Stimulated activated CD4-positive, alpha-beta T cell treated with anti-CD3 and anti-CD28 coated beads, Interleukin-1b, Interleukin-23, amount 100 ng/mL, for 48 hours (primary cell): ENCODE results near the gene PTPRN2.
A peak's percentile ranks its signal among the peaks of the same experiment; 100 is the strongest.

ENCODE experiments used
- DNase-seq: peaks from one replicate; pipeline ENCODE4 v3.0.0-alpha.2; 2020

PTPRN2 gene

GRCh38 chr7:158376146-158376838 lies 211.3 kb downstream of the PTPRN2 start:
- DNase-seq, result peak; percentile 65

- DNase-seq, result no peak
These were observed 212.6 kb downstream of the PTPRN2 start for GRCh38 chr7:158375034-158375433.

GRCh38 chr7:158374586-158374985 lies 213.0 kb downstream of the PTPRN2 start:
- DNase-seq, result no peak

- no peak for DNase-seq
These were observed 213.5 kb downstream of the PTPRN2 start for GRCh38 chr7:158374146-158374545.

GRCh38 chr7:158373476-158374133 lies 214.0 kb downstream of the PTPRN2 start:
- DNase-seq, result no peak

GRCh38 chr7:158372400-158373342 lies 215.0 kb downstream of the PTPRN2 start:
- no peak for DNase-seq

- no peak for DNase-seq
These were observed 215.8 kb downstream of the PTPRN2 start for GRCh38 chr7:158371856-158372255.

- DNase-seq, result no peak
These were observed 217.8 kb downstream of the PTPRN2 start for GRCh38 chr7:158369866-158370265.

GRCh38 chr7:158369290-158369689 lies 218.3 kb downstream of the PTPRN2 start:
- DNase-seq, result no peak

- no peak for DNase-seq
These were observed 219.2 kb downstream of the PTPRN2 start for GRCh38 chr7:158368449-158368848.

GRCh38 chr7:158367634-158367982 lies 220.0 kb downstream of the PTPRN2 start:
- DNase-seq, result no peak

- DNase-seq, result no peak
These were observed 220.5 kb downstream of the PTPRN2 start for GRCh38 chr7:158366916-158367633.

GRCh38 chr7:158366346-158366745 lies 221.3 kb downstream of the PTPRN2 start:
- no peak for DNase-seq

- DNase-seq, result no peak
These were observed 222.4 kb downstream of the PTPRN2 start for GRCh38 chr7:158365267-158365666.

- DNase-seq, result no peak
These were observed 223.2 kb downstream of the PTPRN2 start for GRCh38 chr7:158364451-158364850.

- no peak for DNase-seq
These were observed 224.4 kb downstream of the PTPRN2 start for GRCh38 chr7:158362912-158363905.

- DNase-seq, result no peak
These were observed 225.6 kb downstream of the PTPRN2 start for GRCh38 chr7:158362001-158362400.

- no peak for DNase-seq
These were observed 226.2 kb downstream of the PTPRN2 start for GRCh38 chr7:158361326-158361946.

- no peak for DNase-seq
These were observed 228.5 kb downstream of the PTPRN2 start for GRCh38 chr7:158358926-158359645.
